Smooth muscle cell (in vitro differentiated cells): ENCODE data around the gene TMEM253. TPM values are rescaled to one million over a fixed set of nuclear protein-coding genes. Genes with fewer than 3 reads are reported as not detected.

Experiments used
- DNase-seq: peaks from one replicate; lab custom pipeline; 2025; ENCODE audit not compliant: unreplicated experiment; lab: John Stamatoyannopoulos, UW
- H2AFZ ChIP-seq: fragments of 200-600 bp; sonication (generic); 2 replicates; pipeline ENCODE4 v1.6.0; 2016; ENCODE audit warnings: antibody characterized with exemption, low read depth, mild to moderate bottlenecking
- H3F3A ChIP-seq: fragments of 200-600 bp; sonication (generic); 2 replicates; pipeline ENCODE4 v1.6.0; 2017; ENCODE audit warnings: antibody characterized with exemption, low read depth
- H3K27ac ChIP-seq: fragments of 200-600 bp; sonication (generic); 2 replicates; pipeline ENCODE4 v1.5.1; 2016; ENCODE audit warnings: low read depth, mild to moderate bottlenecking
- H3K27me3 ChIP-seq: fragments of 200-600 bp; sonication (generic); 2 replicates; pipeline ENCODE4 v1.6.1; 2016; ENCODE audit warnings: low read depth, mild to moderate bottlenecking
- H3K36me3 ChIP-seq: fragments of 200-600 bp; sonication (generic); 2 replicates; pipeline ENCODE4 v1.5.1; 2016; ENCODE audit warnings: low read depth
- H3K4me1 ChIP-seq: fragments of 200-600 bp; sonication (generic); 2 replicates; pipeline ENCODE4 v1.5.1; 2016; ENCODE audit warnings: low read depth
- H3K4me2 ChIP-seq: fragments of 200-600 bp; sonication (generic); 2 replicates; pipeline ENCODE4 v1.6.0; 2016; ENCODE audit warnings: mild to moderate bottlenecking
- H3K4me3 ChIP-seq: fragments of 200-600 bp; sonication (generic); 2 replicates; pipeline ENCODE4 v1.5.1; 2016; ENCODE audit warnings: mild to moderate bottlenecking
- H3K79me2 ChIP-seq: fragments of 200-600 bp; sonication (generic); 2 replicates; pipeline ENCODE4 v1.6.0; 2016; ENCODE audit warnings: low read depth, mild to moderate bottlenecking
- H3K9ac ChIP-seq: fragments of 200-600 bp; sonication (generic); 2 replicates; pipeline ENCODE4 v1.6.0; 2016; ENCODE audit warnings: low read depth
- H3K9me3 ChIP-seq: fragments of 200-600 bp; sonication (generic); replicated peaks from 2 replicates; pipeline ENCODE4 v1.5.1; 2016; ENCODE audit warnings: low read depth
- H4K20me1 ChIP-seq: fragments of 200-600 bp; sonication (generic); 2 replicates; pipeline ENCODE4 v1.6.0; 2016; ENCODE audit warnings: low read depth
- WGBS: methylation state at CpG from one replicate; pipeline ENCODE4 v1.1.7; 2016; ENCODE audit warnings: low lambda C conversion rate; 5-methylcytosine and 5-hydroxymethylcytosine counted together
- polyA plus RNA-seq: library from polyadenylated mRNA; unstranded; fragments of >200 nt; fragmentation: Nextera tagmentation; extraction: Ambion mirVana; gene quantifications from 2 replicates; pipeline ENCODE4 v1.2.1, GENCODE V29; 2016
- total RNA-seq: library from RNA; depleted of rRNA; stranded (reverse); fragments of >200 nt; gene quantifications from 2 replicates; pipeline ENCODE4 v1.2.3, GENCODE V29; 2014
- TF ChIP-seq, protein P1 (sequence below): fragments of 200-600 bp; sonication (generic); IDR thresholded peaks from 2 replicates; pipeline ENCODE4 v1.5.1; 2017; ENCODE audit warnings: borderline replicate concordance, mild to moderate bottlenecking, antibody characterized with exemption; ENCODE audit not compliant: insufficient read depth, poor library complexity, severe bottlenecking

Gene TMEM253
- total and polyA plus RNA-seq, 2 experiments from 2014 or later: 0.41 to 1.0 TPM

DNA sequence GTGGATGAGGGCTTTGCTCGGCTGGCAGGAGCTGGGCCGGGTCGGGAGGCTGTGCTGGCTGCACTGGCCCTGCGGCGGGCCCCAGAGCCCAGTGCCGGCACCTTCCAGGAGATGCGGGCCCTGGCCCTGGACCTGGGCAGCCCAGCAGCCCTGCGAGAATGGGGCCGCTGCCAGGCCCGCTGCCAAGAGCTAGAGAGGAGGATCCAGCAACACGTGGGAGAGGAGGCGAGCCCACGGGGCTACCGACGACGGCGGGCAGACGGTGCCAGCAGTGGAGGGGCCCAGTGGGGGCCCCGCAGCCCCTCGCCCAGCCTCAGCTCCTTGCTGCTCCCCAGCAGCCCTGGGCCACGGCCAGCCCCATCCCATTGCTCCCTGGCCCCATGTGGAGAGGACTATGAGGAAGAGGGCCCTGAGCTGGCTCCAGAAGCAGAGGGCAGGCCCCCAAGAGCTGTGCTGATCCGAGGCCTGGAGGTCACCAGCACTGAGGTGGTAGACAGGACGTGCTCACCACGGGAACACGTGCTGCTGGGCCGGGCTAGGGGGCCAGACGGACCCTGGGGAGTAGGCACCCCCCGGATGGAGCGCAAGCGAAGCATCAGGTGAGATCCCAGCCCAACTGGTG lies 19.2 kb upstream of the TMEM253 start:
- Histone ChIP-seq H3K4me3 (no peak overlapping the region), H3K9ac (no peak overlapping the region), H2AFZ (no peak overlapping the region), H3K79me2 (peaks cover 17% of the 10 kb centered on the region), H3F3A (peaks cover 54% of the 10 kb centered on the region), H3K4me1 (no peaks in the 10 kb centered on the region), H3K36me3 (peaks cover 7% of the 10 kb centered on the region), H3K27me3 (no peaks in the 10 kb centered on the region), H3K27ac (no peak overlapping the region), H3K4me2 (no peak overlapping the region), H4K20me1 (peaks cover 45% of the 10 kb centered on the region), H3K9me3 (no peaks in the 10 kb centered on the region)
- WGBS: 94% methylated on average over 30 of the region's 30 CpGs
- DNase-seq: no peak
- TF ChIP-seq, protein P1, sequence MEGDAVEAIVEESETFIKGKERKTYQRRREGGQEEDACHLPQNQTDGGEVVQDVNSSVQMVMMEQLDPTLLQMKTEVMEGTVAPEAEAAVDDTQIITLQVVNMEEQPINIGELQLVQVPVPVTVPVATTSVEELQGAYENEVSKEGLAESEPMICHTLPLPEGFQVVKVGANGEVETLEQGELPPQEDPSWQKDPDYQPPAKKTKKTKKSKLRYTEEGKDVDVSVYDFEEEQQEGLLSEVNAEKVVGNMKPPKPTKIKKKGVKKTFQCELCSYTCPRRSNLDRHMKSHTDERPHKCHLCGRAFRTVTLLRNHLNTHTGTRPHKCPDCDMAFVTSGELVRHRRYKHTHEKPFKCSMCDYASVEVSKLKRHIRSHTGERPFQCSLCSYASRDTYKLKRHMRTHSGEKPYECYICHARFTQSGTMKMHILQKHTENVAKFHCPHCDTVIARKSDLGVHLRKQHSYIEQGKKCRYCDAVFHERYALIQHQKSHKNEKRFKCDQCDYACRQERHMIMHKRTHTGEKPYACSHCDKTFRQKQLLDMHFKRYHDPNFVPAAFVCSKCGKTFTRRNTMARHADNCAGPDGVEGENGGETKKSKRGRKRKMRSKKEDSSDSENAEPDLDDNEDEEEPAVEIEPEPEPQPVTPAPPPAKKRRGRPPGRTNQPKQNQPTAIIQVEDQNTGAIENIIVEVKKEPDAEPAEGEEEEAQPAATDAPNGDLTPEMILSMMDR: no peak

- Histone ChIP-seq H3K4me1 (no peaks in the 10 kb centered on the region), H3K9ac (no peak overlapping the region), H3K36me3 (peaks cover 4% of the 10 kb centered on the region), H3K4me3 (no peak overlapping the region), H3K27me3 (no peaks in the 10 kb centered on the region), H2AFZ (no peak overlapping the region), H3F3A (peaks cover 60% of the 10 kb centered on the region), H3K27ac (peak overlapping the region; percentile 90), H3K79me2 (no peaks in the 10 kb centered on the region), H3K4me2 (no peak overlapping the region), H3K9me3 (no peaks in the 10 kb centered on the region), H4K20me1 (peaks cover 48% of the 10 kb centered on the region)
- WGBS: 90% methylated on average over 11 of the region's 11 CpGs
- no peak for DNase-seq
- TF ChIP-seq, protein P1: no peak
Measured at GRCh38 chr14:21083565-21084325, 17.1 kb upstream of the TMEM253 start.

GRCh38 chr14:21084396-21084795 lies 16.5 kb upstream of the TMEM253 start:
- no peaks in the 10 kb centered on the region for H3K4me1 ChIP-seq
- no peak overlapping the region for H3K4me2 ChIP-seq
- no peak overlapping the region for H3K4me3 ChIP-seq
- H2AFZ ChIP-seq: no peak overlapping the region
- no peak for DNase-seq
- peaks cover 61% of the 10 kb centered on the region for H3F3A ChIP-seq
- no peaks in the 10 kb centered on the region for H3K27me3 ChIP-seq
- H3K27ac ChIP-seq: peak overlapping the region; percentile 90
- H3K9ac ChIP-seq: peak overlapping the region; percentile 53
- WGBS: 88% methylated on average over 2 of the region's 2 CpGs
- TF ChIP-seq, protein P1: no peak
- no peaks in the 10 kb centered on the region for H3K9me3 ChIP-seq
- H3K36me3 ChIP-seq: peaks cover 4% of the 10 kb centered on the region
- peaks cover 45% of the 10 kb centered on the region for H4K20me1 ChIP-seq
- no peaks in the 10 kb centered on the region for H3K79me2 ChIP-seq
